Body of pancreas (tissue), 4 donors: ENCODE data around the gene TMEM260.

Source experiments
- POLR2A ChIP-seq, 3 donors: fragments of 450-650 bp; IDR thresholded peaks; one replicate each; pipeline ENCODE4 v1.6.1; 2016; ENCODE audit warnings: antibody characterized with exemption in 3 of 3, mild to moderate bottlenecking in 2 of 3
- TF ChIP-seq, protein P1 (sequence below), 7 experiments: fragments of 450-650 bp in 4 of 7; fragments of 200-600 bp in 3 of 7; sonication (generic) in 3 of 7; IDR thresholded peaks; one replicate each; pipeline ENCODE4 v1.5.1; 2016 to 2019; ENCODE audit warnings: antibody characterized with exemption in 7 of 7

DNA sequence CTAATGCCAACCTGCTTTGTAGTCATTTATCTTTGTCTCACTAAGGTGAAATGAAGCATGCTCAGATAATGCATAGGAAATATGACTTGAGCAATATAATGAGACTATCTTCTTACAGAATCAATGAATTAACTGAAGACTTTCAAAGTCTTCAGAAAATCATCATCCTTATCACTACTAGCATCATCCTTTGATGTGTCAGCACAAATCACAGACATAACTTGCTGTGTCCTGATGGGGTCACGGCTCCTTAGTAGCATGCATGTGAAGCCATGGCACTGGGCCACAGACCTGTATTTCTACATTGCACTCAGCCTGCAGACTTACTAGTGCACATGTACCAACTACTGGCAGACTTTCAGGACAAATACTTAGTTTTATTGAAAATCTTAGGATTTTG, 18.9 kb downstream of the TMEM260 start:
- TF ChIP-seq, protein P1, sequence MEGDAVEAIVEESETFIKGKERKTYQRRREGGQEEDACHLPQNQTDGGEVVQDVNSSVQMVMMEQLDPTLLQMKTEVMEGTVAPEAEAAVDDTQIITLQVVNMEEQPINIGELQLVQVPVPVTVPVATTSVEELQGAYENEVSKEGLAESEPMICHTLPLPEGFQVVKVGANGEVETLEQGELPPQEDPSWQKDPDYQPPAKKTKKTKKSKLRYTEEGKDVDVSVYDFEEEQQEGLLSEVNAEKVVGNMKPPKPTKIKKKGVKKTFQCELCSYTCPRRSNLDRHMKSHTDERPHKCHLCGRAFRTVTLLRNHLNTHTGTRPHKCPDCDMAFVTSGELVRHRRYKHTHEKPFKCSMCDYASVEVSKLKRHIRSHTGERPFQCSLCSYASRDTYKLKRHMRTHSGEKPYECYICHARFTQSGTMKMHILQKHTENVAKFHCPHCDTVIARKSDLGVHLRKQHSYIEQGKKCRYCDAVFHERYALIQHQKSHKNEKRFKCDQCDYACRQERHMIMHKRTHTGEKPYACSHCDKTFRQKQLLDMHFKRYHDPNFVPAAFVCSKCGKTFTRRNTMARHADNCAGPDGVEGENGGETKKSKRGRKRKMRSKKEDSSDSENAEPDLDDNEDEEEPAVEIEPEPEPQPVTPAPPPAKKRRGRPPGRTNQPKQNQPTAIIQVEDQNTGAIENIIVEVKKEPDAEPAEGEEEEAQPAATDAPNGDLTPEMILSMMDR (IDR thresholded peaks at IDR 0.05): no peak
- no peak for TF ChIP-seq POLR2A (IDR thresholded peaks at IDR 0.05)
